Vagina (tissue), 2 donors: ENCODE measurements around the gene MEGF10.

Experiments used
- CTCF ChIP-seq, 3 experiments: fragments of 450-650 bp in 2 of 3; fragments of 200-600 bp in 1 of 3; sonication (generic) in 1 of 3; IDR thresholded peaks; one replicate each; pipeline ENCODE4 v1.5.1; 2017 to 2019; ENCODE audit warnings: antibody characterized with exemption in 3 of 3, mild to moderate bottlenecking in 2 of 3, moderate library complexity in 2 of 3
- POLR2A ChIP-seq, 2 donors: fragments of 450-650 bp; IDR thresholded peaks; one replicate each; pipeline ENCODE4 v1.6.1; 2017; ENCODE audit warnings: antibody characterized with exemption in 2 of 2, mild to moderate bottlenecking in 2 of 2, moderate library complexity in 2 of 2

- no peak for TF ChIP-seq CTCF (IDR thresholded peaks at IDR 0.05)
- TF ChIP-seq POLR2A (IDR thresholded peaks at IDR 0.05) = no peak
Observed at GRCh38 chr5:127306036-127306435, 15.4 kb downstream of the MEGF10 start.
